K562 (cell line): ENCODE measurements around the gene DPH7.

Experiments
- RFX5 ChIP-seq: IDR thresholded peaks from 2 replicates; pipeline ENCODE4 v1.6.1; 2011; ENCODE audit warnings: low read depth, mild to moderate bottlenecking, improper control_type of control experiment, low read length
- SRF ChIP-seq, 2 experiments: fragments of 250-450, 450-650 bp in 1 of 2; sonication (Bioruptor Pico) in 1 of 2; sonication (generic) in 1 of 2; formaldehyde crosslinking; IDR thresholded peaks; 2 replicates each; pipeline versions ENCODE4 v1.5.0 to v1.5.1; 2020 to 2022; ENCODE audit warnings: mild to moderate bottlenecking in 1 of 2, missing genetic modification reagents in 1 of 2
- ZNF253 ChIP-seq: fragments of 250-450 bp; sonication (Bioruptor Pico); conservative IDR thresholded peaks from 2 replicates; pipeline ENCODE4 v1.6.1; 2021; ENCODE audit warnings: mild to moderate bottlenecking
- TF ChIP-seq, protein P1 (sequence below), 3 experiments: IDR thresholded peaks in 2 of 3; conservative IDR thresholded peaks in 1 of 3; 2 replicates each; pipeline ENCODE4 v1.5.1; 2011 to 2012; ENCODE audit warnings: low read length in 3 of 3, mild to moderate bottlenecking in 3 of 3, control low read depth in 2 of 3, improper control_type of control experiment in 1 of 3, inconsistent platforms in 1 of 3, low read depth in 1 of 3, mixed read lengths in 1 of 3, moderate library complexity in 1 of 3; ENCODE audit not compliant: insufficient read depth in 2 of 3

DNA sequence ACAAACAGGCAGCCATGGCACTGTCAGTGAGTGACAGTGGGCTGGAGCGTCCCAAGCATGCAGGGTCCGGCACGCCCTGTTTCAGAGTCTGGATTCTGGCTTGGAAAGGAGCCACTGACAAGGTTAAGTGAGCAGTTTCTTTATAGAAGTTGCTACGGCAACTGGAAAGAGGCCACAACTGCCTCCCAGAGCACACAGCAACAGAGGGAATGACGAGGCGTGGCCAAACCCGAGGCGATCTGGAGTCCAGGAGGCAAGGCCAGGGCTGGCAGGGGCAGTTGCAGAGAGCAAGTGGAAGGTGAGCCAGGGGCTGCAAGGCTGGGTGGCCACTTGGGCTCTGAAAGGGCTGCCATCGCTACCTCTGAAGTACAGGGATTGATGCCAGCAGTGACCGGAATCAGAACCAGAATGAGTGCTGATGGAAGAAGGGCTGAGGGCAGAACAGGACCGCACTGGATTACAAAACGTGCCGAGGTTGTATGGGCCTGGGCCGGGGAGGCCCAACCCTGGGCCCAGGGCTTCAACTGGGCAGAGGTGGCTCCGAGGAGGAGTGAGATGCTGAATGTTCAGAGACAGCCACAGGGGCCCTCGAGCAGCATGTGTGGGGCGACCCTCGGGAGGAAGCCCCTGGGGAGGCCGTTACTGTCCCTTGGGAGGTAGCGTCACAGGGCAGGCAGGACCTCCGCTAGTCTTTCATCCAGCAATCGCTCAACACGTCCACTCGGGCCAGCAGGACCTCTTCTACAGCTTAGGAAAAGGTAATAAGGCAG lies 22.5 kb downstream of the DPH7 start:
- TF ChIP-seq, protein P1, sequence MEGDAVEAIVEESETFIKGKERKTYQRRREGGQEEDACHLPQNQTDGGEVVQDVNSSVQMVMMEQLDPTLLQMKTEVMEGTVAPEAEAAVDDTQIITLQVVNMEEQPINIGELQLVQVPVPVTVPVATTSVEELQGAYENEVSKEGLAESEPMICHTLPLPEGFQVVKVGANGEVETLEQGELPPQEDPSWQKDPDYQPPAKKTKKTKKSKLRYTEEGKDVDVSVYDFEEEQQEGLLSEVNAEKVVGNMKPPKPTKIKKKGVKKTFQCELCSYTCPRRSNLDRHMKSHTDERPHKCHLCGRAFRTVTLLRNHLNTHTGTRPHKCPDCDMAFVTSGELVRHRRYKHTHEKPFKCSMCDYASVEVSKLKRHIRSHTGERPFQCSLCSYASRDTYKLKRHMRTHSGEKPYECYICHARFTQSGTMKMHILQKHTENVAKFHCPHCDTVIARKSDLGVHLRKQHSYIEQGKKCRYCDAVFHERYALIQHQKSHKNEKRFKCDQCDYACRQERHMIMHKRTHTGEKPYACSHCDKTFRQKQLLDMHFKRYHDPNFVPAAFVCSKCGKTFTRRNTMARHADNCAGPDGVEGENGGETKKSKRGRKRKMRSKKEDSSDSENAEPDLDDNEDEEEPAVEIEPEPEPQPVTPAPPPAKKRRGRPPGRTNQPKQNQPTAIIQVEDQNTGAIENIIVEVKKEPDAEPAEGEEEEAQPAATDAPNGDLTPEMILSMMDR (IDR thresholded peaks at IDR 0.05 in 2 of 3, conservative IDR thresholded peaks at IDR 0.05 in 1 of 3; ENCODE audit: insufficient read depth in 2 of 3, low read depth in 1 of 3, low read length in 3 of 3): no peak
- TF ChIP-seq RFX5 (no peak), SRF (CRISPR knock-in tag; IDR thresholded peaks at IDR 0.05) (no peak), ZNF253 (CRISPR knock-in tag) (no peak)
